Measurements from ENCODE around the gene DES.

DES gene

DNA sequence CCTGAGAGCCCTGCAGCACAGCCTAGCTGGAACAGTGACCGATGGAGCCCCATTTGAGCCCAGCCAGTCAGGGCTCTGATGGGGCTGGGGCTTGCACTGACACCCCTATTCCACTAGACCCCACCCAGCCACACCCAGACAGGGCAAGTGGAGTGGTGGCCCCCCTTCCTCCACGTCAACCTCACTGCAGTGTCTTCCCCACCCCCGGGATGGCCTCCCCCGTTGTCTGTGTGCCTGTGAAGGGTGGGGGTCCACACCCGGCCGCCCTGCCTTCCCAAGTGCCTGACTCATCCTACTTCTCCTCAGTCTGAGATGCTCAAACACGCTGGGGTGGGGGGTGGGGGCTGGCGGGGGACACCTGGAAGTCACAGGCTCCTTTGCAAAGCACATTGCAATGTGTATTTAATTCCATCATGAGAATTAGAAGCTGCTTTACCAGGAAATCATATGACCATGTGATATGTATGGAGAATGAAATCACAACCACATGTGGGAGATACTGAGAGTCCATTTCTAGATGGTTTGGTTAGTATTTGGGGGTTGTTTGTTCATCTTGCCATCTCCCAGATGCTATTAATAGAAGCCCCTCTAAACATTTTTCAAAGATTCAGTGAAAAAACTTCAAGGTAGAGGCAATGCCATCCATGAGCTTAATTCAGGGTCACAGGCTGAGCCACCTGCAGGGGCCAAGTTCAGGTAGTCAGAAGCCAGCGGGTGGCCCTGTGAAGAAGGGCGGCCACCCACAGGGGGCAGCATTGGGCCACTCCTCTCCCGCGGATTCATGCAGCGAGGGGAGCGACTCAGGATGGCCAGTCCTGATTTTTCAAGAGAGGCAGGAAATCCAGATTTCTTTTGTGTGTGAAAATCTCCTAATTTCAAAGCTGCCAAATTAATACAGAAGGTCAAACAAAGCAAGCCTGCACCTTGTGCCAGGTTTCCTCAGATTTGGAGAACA is 57.8 kb downstream of the DES start:
- DNase-seq, result peak in 3 of 5 donors; percentile 30 to 49 (median 38)

All from T-helper 1 cell (primary cell).